Measurements from ENCODE around the gene IPPK. TPM values are rescaled to one million over a fixed set of nuclear protein-coding genes. Genes with fewer than 3 reads are reported as not detected.

Gene IPPK
- total and polyA plus RNA-seq, 2 donors (not counting 1 experiment from before 2014, with no cell fraction given) = 11.1 to 16.4 TPM

GRCh38 chr9:92650296-92650695 lies 19.6 kb downstream of the IPPK start:
- Histone ChIP-seq H3K4me3 (replicated peaks in 1 of 4; ENCODE audit: control extremely low read depth in 1 of 4, insufficient read depth in 1 of 4, low read depth in 3 of 4, low read length in 4 of 4) (no peak overlapping the region), H2AFZ (ENCODE audit: low read length) (no peak overlapping the region), H3K27me3 (ENCODE audit: control insufficient read depth, insufficient read depth, low read length) (no peaks in the 10 kb centered on the region), H3K9me3 (ENCODE audit: control insufficient read depth, insufficient read depth, low read depth, low read length) (no peaks in the 10 kb centered on the region), H3K4me1 (ENCODE audit: control insufficient read depth, extremely low read depth, insufficient read depth, low read length) (no peaks in the 10 kb centered on the region), H3K79me2 (ENCODE audit: control insufficient read depth, insufficient read depth, low read length) (peaks cover 4% of the 10 kb centered on the region), H3K36me3 (ENCODE audit: control insufficient read depth, insufficient read depth, low read length) (peaks cover 9% of the 10 kb centered on the region), H3K9ac (ENCODE audit: insufficient read depth, low read length) (no peak overlapping the region), H3K27ac (ENCODE audit: insufficient read depth, low read length) (no peak overlapping the region), H4K20me1 (ENCODE audit: control insufficient read depth, extremely low read depth, insufficient read depth, low read length) (no peaks in the 10 kb centered on the region), H3K4me2 (ENCODE audit: extremely low read depth, insufficient read depth, low read length) (no peak overlapping the region)
- TF ChIP-seq EZH2 (IDR thresholded peaks at IDR 0.05; ENCODE audit: low read length, missing control alignments) (no peak), CTCF (conservative IDR thresholded peaks at IDR 0.05 in 1 of 2, IDR thresholded peaks at IDR 0.05 in 1 of 2; ENCODE audit: low read depth in 1 of 2, low read length in 2 of 2) (no peak)
- DNase-seq (ENCODE audit: low read depth in 2 of 2) = no peak

- Histone ChIP-seq H3K27me3 (ENCODE audit: control insufficient read depth, insufficient read depth, low read length) (no peaks in the 10 kb centered on the region), H4K20me1 (ENCODE audit: control insufficient read depth, extremely low read depth, insufficient read depth, low read length) (no peaks in the 10 kb centered on the region), H3K36me3 (ENCODE audit: control insufficient read depth, insufficient read depth, low read length) (peaks cover 10% of the 10 kb centered on the region), H3K9me3 (ENCODE audit: control insufficient read depth, insufficient read depth, low read depth, low read length) (no peaks in the 10 kb centered on the region), H3K4me1 (ENCODE audit: control insufficient read depth, extremely low read depth, insufficient read depth, low read length) (no peaks in the 10 kb centered on the region), H3K27ac (ENCODE audit: insufficient read depth, low read length) (no peak overlapping the region), H2AFZ (ENCODE audit: low read length) (no peak overlapping the region), H3K79me2 (ENCODE audit: control insufficient read depth, insufficient read depth, low read length) (peaks cover 2% of the 10 kb centered on the region), H3K4me3 (replicated peaks in 1 of 4; ENCODE audit: control extremely low read depth in 1 of 4, insufficient read depth in 1 of 4, low read depth in 3 of 4, low read length in 4 of 4) (no peak overlapping the region), H3K4me2 (ENCODE audit: extremely low read depth, insufficient read depth, low read length) (no peak overlapping the region), H3K9ac (ENCODE audit: insufficient read depth, low read length) (no peak overlapping the region)
- TF ChIP-seq CTCF (conservative IDR thresholded peaks at IDR 0.05 in 1 of 2, IDR thresholded peaks at IDR 0.05 in 1 of 2; ENCODE audit: low read depth in 1 of 2, low read length in 2 of 2) (no peak), EZH2 (IDR thresholded peaks at IDR 0.05; ENCODE audit: low read length, missing control alignments) (no peak)
- no peak for DNase-seq (ENCODE audit: low read depth in 2 of 2)
Measured at GRCh38 chr9:92649007-92649406, 20.9 kb downstream of the IPPK start.

DNA sequence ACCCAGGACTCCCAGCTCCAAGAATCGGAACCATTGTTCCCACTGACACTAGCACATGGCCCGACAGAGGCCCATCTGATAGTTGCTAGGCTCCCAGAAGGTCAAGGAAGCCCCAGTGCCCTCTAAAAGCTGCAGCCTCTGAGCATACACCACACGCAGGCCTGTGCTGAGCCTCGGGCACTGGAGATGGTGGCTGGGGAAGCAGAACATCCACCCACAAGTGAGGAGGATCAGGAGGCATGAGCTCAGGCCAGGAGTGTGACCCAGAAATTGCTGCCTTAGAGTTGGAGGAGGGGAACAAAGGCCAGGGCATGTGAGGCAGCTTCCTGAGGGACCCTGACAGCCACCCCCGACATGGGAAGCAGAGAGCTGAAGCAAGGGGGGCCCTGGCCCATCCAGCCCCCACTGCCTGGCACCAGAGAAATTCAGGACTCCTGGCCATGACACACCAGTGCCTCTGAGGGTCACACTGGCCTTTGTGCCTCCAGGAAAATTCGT lies 21.4 kb downstream of the IPPK start:
- no peak overlapping the region for H3K27ac ChIP-seq (ENCODE audit: insufficient read depth, low read length)
- DNase-seq (ENCODE audit: low read depth in 2 of 2) = no peak
- no peak overlapping the region for H3K9ac ChIP-seq (ENCODE audit: insufficient read depth, low read length)
- H3K9me3 ChIP-seq (ENCODE audit: control insufficient read depth, insufficient read depth, low read depth, low read length) = no peaks in the 10 kb centered on the region
- no peaks in the 10 kb centered on the region for H3K79me2 ChIP-seq (ENCODE audit: control insufficient read depth, insufficient read depth, low read length)
- H3K36me3 ChIP-seq (ENCODE audit: control insufficient read depth, insufficient read depth, low read length) = peaks cover 14% of the 10 kb centered on the region
- H3K4me1 ChIP-seq (ENCODE audit: control insufficient read depth, extremely low read depth, insufficient read depth, low read length) = no peaks in the 10 kb centered on the region
- H2AFZ ChIP-seq (ENCODE audit: low read length) = no peak overlapping the region
- TF ChIP-seq EZH2 (IDR thresholded peaks at IDR 0.05; ENCODE audit: low read length, missing control alignments) = no peak
- H4K20me1 ChIP-seq (ENCODE audit: control insufficient read depth, extremely low read depth, insufficient read depth, low read length) = no peaks in the 10 kb centered on the region
- no peak overlapping the region for H3K4me2 ChIP-seq (ENCODE audit: extremely low read depth, insufficient read depth, low read length)
- H3K4me3 ChIP-seq (replicated peaks in 1 of 4; ENCODE audit: control extremely low read depth in 1 of 4, insufficient read depth in 1 of 4, low read depth in 3 of 4, low read length in 4 of 4) = no peak overlapping the region
- H3K27me3 ChIP-seq (ENCODE audit: control insufficient read depth, insufficient read depth, low read length) = no peaks in the 10 kb centered on the region

Measured in fibroblast of lung (primary cell).